Stimulated activated CD8-positive, alpha-beta memory T cell treated with anti-CD3 and anti-CD28 coated beads, Interleukin-2, amount 100 ng/mL, for 48 hours (primary cell): ENCODE results near the gene NPY1R.

Experiments
- DNase-seq, 2 donors: peaks; one replicate each; pipeline ENCODE4 v3.0.0-alpha.2; 2020; ENCODE audit warnings: low read depth in 2 of 2

The NPY1R gene

DNA sequence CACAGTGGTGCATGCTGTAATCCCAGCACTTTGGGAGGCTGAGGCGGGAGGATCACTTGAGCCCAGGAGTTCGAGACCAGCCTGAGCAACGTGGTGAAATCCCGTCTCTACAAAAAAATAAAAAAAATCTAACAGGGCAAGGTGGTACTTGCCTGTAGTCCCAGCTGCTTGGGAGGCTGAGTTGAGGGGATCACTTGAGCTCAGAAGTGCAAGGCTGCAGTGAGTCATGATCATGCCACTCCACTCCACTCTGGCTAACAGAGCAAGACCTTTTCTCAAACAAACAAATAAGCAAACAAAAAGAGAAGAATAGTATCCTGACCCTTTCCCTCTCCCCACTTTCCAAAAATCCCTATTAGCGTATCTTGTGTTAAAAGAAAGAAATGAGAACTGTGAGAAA, 52.7 kb downstream of the NPY1R start:
- DNase-seq = no peak

DNA sequence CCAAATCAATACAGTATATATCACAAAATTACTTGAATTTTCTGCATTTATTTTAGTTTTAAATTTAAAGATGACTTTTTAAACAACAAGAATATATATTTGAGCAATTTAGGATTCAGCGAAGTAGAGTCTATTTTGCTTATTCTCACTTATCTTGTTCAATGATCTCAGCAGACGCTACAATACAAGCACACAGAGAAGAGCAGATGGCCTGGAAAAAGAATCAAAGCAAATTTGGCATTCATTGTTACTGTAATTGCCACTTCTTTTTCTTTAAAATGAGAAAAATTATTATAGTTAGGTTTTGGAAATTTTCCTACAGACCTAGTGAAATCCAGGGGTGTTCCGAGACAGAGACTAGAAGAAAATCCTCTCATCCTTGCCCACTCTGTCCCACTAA, 57.5 kb downstream of the NPY1R start:
- no peak for DNase-seq
